CD4-positive, alpha-beta T cell treated with Interleukin-4 for 4 hours (primary cell): ENCODE measurements around the gene LRRIQ4.
A peak's percentile ranks its signal among the peaks of the same experiment; 100 is the strongest.

ENCODE experiments used
- DNase-seq: peaks from one replicate; pipeline ENCODE4 v3.0.0-alpha.2; 2020

The LRRIQ4 gene

GRCh38 chr3:169811631-169812331 is 889 bp upstream of the LRRIQ4 start:
- DNase-seq, result no peak

DNA sequence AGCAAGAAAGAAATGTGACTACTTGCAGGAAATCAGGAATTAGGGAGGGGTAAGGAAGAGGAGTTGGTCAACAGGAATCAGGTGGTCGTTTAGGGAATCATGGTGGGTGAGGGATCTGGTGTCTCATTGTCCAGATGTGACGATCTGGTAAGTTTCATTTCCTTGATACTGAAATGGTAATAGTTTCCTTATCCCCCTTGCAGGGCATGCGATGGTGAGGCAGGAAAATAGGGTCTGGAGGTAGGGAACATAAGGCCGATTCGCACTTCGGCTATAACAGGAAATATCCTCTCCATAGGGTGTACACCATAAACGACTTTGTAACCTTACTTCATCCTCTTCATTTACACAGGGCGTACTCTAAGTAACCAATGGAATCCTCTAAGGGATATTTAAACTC is 608 bp downstream of the LRRIQ4 start:
- no peak for DNase-seq

DNA sequence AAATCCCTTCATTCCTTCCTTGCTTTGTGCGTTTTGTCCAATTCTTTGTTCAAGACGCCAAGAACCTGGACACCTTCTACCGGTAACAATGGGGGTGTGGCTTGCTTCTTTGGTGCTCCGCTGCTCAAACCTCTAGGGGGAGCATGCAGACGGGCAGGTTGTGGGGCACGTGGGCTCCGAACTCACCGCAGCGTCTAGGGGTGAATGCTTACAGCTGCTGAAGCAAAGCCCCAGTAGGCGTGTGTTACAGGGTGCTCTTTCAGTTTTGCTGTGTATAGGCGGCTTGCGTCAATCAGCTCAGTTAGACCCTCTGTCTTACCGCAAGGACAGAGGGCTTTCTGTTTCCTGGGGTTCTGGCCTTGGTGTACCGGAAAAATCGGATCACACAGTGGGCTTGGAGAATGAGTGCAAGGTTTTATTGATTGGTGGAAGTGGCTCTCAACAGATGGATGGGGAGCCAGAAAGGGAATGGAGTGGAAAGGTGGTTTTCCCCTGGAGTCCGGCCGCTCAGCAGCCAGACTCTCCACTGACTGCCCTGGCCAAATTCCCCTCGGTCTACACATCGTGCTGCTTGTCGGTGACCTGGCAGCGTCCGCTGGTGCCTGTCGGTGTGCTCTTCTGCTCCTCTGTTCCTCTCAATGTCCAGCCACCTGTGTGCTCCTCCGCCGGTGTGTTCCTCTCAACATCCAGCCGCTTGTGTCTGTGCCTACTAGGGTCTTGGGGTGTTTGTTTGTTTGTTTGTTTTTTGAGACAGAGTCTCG is 1.3 kb downstream of the LRRIQ4 start:
- DNase-seq, result peak; percentile 72

GRCh38 chr3:169815590-169816150 is 3.0 kb downstream of the LRRIQ4 start:
- DNase-seq, result no peak

DNA sequence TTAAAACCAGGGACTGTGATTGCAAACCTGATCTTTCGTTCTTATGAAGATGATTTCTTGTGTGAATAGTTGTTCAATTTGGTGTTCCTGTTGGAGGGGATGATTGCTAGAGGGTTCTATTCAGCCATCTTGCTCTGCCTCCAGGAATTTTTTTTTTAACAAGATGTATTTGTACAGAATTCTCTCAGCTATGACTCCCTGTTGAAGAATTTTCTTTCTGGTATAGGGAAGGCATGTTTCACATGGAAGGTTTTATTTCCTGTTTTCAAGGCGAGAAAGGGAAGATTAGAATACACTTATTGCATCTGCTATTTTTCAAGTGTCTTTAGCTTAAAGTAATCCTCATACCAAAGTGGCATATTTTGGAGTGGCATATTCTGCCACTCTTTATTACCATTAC is 5.6 kb downstream of the LRRIQ4 start:
- DNase-seq, result no peak

DNA sequence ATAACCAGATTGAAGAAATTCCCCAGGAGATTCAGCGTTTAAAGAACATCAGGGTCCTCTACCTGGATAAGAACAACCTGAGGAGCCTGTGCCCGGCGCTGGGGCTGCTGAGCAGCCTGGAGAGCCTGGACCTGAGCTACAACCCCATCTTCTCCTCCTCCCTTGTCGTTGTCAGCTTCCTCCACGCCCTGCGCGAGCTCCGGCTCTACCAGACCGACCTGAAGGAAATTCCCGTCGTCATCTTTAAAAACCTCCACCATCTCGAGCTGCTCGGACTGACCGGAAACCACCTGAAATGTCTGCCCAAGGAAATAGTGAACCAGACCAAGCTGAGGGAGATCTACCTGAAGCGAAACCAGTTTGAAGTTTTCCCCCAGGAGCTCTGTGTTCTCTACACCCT is 9.4 kb downstream of the LRRIQ4 start:
- no peak for DNase-seq

- DNase-seq, result no peak
These were observed 9.9 kb downstream of the LRRIQ4 start for GRCh38 chr3:169822540-169822939.

DNA sequence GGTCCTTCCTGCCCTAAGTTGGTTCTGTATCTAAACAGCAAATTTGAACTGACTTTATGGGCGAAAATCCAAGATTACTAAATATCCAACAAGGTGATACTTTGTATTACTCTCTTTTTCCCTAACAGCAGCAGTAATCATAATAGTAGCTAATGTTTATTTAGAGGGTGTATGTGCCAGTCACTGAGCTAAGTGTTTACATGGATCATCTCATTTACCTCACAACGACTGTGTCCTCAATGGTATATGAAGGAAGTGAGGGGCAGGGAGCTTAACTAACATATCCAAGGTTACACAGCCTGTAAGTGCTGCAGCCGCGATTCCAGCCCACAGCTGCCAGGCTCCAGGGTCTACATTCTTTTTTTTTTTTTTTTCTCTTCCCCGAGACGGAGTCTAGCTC is 10.3 kb downstream of the LRRIQ4 start:
- no peak for DNase-seq

GRCh38 chr3:169825316-169825715 is 12.6 kb downstream of the LRRIQ4 start:
- DNase-seq, result no peak

DNA sequence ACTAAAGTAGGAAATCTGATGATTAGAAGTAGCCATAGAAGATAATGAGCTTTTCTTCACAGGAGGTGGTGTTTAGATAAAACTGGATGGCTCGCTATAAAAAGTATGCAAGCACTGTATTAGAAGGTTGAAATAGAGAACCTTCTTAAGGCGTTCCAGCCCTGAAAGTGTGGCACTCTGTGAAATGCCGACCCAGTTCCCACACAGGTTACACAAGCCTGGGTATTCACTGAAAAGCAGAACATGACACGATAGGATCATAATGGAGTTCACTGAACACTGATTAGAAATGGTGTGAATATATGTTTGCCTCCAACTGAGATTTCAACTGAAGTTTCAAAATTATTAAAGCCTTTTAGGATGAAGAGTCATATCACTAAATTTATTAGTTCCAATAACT is 15.0 kb downstream of the LRRIQ4 start:
- DNase-seq, result no peak

DNA sequence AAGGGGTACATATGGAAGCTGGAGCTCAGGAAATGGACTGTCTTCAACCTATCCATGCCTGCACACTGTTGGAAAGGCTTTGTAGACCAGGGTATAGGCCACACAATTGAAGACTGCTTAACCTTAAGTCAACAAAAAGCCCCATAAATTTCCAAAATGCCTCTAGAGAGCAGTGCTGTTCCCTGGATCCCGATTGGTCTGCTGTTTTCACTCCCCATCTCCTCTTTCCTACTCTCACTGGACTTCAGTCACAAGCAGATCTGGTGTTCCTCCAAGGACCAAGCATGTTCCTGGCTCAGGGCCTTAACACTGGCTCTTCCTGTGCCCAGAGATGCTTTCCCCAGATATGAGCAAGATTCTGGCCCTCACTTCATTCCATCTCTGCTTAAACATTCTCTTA is 22.9 kb downstream of the LRRIQ4 start:
- DNase-seq, result no peak

GRCh38 chr3:169836078-169836941 is 23.6 kb downstream of the LRRIQ4 start:
- no peak for DNase-seq

- no peak for DNase-seq
These were observed 24.2 kb downstream of the LRRIQ4 start for GRCh38 chr3:169836942-169837275.

GRCh38 chr3:169838511-169839030 is 25.9 kb downstream of the LRRIQ4 start:
- no peak for DNase-seq

GRCh38 chr3:169841171-169841570 is 28.5 kb downstream of the LRRIQ4 start:
- no peak for DNase-seq

DNA sequence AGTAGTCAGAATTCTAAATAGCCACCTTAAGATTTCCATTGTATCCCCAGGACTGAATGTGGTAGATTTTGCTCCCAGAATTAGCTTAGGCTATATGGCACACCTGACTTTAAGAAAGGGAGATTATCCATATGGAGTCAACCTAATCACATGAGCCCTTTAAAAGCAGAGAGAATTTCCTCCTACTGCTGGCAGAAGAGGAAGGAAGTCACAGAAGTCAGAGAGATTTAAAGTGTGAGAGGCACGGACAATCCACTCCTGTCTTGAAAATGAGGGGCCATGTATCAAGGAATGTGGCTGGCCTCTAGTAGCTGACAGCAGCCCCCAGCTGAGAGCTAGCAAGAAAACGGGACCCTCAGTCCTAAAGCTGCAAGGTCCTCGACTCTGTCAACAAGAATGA is 30.3 kb downstream of the LRRIQ4 start:
- DNase-seq, result no peak

GRCh38 chr3:169846458-169847193 is 34.0 kb downstream of the LRRIQ4 start:
- no peak for DNase-seq

GRCh38 chr3:169847896-169848295 is 35.2 kb downstream of the LRRIQ4 start:
- no peak for DNase-seq

DNA sequence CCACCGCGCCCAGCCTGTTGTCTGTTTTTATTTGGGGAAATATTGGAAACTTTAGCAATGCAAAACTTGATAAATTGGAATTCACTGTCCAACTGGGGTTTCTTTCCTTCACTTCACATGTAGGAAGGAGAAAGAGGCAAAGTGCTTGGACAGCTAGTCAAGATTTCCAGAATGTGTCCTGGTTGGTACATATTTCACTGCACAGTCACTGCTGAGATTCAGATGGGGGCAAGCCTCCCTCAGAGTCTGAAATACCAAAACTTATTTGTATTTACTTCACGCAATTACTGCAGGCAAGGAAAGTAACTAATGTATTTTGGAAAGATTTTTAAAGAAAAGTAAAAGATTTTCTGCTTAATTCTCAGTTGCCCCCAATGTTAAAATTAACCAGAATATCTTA is 36.1 kb downstream of the LRRIQ4 start:
- DNase-seq, result no peak

GRCh38 chr3:169850618-169851017 is 37.9 kb downstream of the LRRIQ4 start:
- DNase-seq, result no peak

GRCh38 chr3:169855514-169855913 is 42.8 kb downstream of the LRRIQ4 start:
- no peak for DNase-seq

- no peak for DNase-seq
These were observed 45.1 kb downstream of the LRRIQ4 start for GRCh38 chr3:169857811-169858210.

DNA sequence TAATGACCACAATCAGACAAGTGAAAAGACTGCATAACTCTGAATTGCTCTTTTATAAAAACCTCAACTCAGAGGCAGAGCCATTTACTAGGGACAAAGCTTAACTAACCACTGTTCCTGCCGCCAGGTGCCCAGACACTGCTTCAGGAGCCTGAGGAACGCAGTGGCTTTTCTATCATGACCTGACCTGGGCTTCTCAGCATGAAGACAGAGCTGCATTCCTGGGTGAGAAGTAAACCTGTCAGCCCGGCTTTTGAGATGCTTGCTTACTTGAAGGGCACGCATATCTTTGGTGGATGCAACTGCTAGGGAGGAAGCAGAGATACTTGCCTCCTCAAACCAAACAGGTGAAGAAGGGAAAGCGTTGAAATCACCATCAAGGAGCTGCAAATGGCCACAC is 49.2 kb downstream of the LRRIQ4 start:
- no peak for DNase-seq
